ENCODE measurements around the gene IGFL2.
"Not testable (repeated sequence)": the region's sequence is repeated elsewhere in the genome, so short reads cannot be mapped to it uniquely, and the experiment has no call there.

Gene IGFL2

DNA sequence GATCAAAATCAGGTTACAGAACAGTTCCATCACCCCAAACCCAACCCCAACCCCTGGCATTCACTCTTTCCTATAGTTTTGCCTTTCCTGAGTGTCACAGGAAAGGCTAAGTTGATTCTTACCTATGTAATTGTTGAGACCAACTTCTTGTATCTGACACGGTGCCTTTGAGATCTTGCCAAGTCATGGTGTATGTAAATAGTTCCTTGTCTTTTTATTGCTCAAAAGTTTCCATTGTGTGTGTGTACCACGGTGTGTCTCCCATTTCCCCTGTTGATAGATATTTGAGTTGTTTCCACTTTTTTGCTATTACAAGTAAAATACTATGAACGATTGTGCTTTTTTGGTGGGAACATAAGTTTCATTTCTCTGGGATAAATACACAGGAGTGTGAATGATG lies 3.3 kb upstream of the IGFL2 start:
- no peak for DNase-seq

DNA sequence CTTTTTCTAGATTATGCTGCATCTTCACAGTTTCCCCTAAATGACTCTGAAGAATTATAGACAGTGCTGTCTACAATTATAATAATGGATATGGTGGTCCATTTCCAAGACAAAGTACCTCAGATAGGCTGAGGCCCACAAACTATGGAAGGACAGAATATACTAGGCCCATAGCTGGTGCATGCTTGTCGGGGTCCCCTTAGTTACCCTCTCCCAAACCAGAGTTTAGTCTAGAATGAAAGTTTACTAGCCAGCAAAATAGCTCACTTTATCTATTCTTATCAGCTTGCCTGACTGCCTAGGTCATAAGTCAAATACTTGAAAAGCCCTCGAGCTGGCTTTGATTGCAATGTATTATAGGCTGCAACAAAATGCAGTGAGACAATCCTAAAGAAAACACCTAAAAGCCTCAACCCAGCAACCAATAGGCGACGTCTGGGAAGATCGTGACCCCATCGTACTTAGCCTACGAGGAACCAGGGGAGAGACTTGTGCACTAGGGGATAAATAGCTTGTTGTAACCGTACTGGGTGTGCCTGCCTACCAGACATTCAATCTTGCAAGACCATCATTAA lies 785 bp upstream of the IGFL2 start:
- no peak for DNase-seq

DNA sequence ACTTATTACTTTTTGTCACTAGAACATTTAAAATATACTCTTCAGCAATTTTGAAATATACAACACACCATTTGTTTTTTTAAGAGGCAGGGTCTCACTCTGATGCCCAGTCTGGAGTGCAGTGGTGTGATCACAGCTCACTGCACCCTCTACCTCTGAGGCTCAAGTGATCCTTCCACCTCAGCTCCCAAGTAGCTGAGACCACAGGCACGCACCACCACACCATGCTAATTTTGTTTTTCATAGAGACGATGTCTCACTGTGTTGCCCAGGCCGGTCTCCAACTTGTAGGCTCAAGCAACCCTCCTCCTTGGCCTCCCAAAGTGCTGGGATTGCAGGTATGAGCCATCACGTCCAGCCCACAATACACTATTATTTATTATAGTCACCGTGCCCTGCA lies 2.6 kb downstream of the IGFL2 start:
- no peak for DNase-seq

DNA sequence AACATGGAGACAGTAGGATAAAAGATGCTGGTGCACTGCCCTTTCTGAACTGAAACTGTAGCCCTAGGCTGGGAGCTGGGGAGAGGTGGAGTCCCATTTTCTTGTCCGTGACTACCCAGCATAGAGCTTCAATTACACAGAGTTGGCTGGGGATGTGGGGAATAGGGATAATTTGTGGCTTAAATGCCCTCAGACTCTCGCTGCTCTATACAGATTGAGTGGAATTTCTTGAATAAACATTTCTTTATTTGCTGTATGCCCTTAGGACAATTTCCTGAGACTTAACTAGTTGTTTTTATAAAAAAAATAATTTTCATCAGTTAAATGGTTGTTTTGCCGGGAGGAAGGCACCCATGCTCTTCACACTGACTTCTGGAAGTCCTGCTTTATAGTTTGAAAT lies 7.2 kb downstream of the IGFL2 start:
- no peak for DNase-seq

DNA sequence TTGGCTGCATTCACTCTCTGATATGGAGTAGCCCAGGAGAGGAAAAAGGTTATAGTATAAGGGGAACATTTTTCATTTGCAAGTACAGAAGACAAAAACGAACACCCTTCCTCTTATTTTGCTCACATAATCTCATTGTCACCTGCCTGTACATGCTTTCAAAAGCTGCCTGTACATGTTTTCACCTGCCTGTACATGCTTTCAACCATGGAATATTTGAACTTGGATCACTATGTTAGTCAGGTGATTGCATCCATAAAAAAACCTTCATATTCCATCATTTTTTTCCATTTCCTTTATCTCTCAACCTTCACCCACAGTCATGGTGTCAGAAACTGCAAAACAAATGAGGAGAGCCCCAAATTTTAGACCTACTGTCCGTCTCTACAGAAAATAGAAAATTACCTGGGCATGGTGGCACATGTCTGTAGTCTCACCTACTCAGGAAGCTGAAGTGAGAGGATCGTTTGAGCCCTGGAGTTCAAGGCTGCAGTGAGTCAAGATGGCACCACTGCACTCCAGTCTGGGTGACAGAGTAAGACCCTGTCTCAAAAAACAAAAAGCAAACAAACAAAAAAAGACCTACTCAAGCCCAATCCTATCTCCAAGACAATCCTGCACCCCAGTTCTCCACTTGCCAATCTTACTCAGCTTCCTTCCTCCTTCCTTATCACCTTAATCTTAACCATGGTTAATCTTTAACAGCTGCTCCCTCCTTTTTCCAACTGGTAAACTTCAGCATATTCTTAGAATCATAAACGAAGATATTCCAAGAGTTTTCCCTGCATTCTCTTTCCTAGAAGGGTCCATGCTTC lies 11.6 kb downstream of the IGFL2 start:
- DNase-seq = no peak

DNA sequence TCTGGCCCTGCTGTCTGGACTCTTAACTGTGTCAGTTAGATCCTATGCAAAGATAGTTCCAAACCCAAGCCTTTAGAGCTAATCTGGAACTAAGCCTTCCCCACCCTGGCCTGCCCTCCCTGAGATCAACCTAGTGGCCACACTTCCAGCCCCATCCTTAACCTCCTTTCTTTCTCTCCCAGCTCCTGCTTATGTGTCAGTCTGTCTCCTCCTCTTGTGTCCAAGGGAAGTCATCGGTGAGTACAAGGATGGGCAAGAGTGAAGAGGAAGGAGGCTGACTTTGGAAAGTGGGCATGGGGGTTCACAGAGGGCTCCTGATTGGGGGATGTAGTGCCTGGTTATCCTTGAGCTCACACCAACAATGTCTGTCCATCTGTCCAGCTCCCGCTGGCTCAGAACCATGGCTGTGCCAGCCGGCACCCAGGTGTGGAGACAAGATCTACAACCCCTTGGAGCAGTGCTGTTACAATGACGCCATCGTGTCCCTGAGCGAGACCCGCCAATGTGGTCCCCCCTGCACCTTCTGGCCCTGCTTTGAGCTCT lies 12.3 kb downstream of the IGFL2 start:
- no peak for DNase-seq

DNA sequence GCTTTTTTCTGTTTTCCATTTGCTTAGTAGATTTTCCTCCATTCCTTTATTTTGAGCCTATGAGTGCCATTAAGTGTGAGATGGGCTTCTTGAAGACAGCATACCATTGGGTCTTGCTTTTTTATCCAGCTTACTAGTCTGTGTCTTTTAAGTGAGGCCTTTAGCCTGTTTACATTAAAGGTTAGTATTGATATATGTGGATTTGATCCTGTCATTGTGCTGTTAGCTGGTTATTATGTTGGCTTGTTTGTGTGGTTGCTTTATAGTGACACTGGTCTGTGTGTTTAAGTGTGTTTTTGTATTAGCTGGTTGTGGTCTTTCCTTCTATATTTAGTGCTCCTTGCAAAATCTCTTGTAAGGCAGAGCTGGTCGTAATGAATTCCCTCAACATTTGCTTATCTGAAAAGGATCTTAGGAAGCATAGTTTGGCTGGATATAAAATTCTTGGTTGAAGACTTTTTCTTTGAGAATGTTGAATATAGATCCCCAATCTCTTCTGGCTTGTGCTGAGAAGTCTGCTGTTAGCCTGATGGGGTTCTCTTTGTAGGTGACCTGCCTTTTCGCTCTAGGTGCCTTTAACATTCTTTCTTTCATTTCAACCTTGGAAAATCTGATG lies 13.7 kb downstream of the IGFL2 start:
- DNase-seq = not testable (repeated sequence)

DNA sequence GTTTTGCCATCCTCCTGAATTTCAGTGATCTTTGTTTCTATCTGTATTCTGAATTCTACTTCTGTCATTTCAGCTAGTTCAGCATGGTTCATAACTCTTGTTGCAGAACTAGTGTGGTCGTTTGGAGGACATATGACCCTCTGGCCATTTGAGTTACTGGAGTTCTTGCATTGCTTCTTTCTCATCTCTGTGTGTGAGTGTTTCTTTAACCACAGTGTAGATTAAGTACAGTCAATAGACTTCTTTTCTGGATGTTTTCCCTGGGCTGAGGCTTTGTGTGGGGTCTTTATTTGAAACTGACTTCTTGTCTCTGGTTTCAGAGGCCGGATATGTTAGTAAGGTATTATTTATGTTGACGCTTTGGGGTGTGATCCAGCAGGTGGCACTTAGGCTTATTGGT lies 14.7 kb downstream of the IGFL2 start:
- DNase-seq = no peak

DNA sequence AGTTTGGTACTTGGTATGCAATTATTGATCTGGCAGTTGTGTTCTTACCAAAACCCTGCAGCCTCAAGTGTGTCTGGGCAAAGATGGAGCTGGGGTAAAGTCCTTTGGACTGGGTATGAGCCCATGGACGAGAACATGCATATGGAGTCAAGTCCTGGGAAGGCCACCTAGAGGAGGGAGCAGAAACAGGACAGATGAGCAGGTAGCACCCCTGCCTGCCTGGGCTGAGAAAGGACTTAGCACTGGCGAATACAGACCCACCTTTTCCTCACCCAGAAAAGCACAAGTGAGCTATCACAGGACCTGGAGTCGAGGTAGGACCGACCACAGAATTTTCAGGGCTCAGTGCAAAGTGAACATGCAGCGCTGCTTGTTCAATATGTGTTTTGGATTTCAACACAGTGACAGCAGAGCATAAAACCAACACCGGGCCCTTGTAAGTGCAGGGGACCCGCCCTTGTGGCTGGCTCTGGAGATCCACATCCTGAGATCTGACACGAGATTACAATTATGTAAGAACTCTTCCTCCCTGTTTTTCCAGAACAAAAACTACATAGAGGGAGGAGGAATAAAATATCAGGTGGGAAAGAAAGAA lies 25.9 kb downstream of the IGFL2 start:
- DNase-seq = no peak

DNA sequence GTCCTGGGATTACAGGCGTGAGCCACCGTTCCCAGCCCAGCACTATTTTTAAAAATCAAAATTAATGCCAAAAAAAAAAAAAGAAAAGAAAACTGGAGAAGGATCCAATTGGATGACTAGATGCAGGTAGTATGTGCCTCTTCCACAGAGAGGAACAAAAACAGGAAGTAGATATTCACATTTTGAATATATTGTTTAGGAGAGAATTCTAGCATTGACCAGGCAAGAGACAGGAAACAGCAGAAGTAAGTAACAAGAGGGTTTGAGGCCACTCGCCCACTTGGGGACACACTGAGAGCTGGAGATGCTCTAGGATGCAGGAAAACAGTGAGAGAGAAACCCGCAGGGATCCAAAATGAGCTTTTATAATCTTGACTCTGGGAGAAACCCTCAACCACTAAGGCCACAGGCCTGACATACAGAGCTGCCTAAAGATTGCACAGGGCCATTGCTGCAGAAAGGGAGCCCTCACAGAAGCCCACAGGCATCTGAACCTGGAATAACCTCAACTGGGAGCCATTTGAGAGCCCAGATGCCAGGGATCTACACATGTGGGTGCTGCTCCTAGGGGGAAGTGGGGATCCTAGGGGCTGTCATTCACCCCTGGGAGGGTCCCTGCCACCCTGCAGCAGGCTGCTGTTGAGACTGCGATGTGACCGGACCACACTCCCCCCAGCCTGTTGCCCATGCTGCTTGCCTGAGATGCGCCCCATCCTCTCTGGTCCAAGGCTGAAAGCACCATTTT lies 28.2 kb downstream of the IGFL2 start:
- no peak for DNase-seq

DNA sequence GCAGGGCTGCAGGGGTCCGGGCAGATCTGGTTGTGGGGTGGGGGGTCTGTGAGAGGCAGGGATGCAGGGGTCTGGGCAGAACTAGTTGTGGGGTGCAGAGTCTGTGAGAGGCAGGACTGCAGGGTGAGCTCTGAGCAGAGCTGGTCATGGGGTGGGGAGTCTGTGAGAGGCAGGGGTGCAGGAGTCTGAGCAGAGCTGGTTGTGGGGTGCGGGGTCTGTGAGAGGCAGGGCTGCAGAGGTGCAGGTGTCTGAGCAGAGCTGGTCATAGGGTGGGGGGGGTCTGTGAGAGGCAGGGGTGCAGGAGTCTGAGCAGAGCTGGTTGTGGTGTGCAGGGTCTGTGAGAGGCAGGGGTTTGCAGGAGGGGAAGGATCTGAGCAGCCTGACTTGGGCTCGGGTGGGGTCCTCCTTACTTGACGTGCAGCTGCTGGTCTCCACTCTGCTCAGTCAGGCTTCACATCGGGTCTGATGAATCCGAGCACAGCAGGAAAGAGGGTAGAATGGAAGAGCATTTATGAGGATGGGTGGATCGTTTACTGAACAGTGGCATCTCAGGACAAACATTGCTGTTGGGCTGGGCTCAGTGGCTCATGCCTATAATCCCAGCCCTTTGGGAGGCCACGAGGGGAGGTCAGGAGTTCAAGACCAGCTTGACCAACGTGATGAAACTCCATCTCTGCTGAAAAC lies 31.2 kb downstream of the IGFL2 start:
- DNase-seq = no peak

DNA sequence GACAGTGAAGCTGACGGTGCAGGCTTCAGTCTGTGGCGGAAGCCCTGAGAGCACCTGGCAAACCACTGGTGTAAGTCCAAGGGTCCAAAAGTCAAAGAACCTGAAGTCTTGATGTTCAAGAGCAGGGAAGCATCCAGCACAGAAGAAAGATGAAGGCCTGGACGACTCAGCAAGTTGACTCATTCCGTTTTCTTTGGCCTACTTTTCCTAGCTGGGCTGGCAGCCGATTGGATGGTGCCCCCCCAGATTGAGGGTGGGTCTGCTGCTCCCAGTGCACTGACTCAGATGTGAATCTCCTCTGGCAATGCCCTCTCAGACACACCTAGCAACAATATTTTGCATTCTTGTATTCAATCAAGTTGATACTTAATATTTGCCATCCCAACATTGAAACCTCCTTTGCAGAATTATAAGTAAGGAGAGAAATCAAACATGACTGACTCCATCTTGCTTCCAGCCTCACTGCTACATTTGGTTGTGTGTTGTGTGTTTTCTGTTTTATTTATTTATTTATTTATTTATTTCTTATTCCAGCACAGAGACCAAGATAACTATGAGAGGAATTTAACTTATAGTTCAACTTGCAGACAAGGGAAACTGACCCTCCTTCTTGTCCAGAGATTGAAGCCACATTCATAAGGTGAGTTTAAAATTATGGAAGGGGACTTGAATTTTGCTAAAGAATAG lies 32.8 kb downstream of the IGFL2 start:
- no peak for DNase-seq

DNA sequence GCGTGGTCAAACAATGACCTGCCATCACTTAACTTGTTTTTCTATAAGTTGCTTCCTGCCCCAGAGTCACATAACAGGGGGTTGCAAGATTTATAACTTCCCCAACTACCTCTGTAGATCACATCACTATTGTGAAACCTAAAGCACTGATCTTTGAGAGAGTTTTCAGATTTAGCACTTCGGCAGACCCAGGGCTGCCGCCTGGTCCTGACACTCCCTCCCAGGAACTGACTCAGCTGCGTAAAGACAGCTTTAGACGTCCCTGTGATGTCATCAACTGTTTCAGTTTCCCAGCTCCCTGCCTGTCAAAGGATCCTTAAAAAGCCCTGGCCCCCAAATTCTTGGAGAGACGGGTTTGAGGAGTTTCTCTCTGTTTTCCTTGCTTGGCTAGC lies 33.3 kb downstream of the IGFL2 start:
- no peak for DNase-seq

DNA sequence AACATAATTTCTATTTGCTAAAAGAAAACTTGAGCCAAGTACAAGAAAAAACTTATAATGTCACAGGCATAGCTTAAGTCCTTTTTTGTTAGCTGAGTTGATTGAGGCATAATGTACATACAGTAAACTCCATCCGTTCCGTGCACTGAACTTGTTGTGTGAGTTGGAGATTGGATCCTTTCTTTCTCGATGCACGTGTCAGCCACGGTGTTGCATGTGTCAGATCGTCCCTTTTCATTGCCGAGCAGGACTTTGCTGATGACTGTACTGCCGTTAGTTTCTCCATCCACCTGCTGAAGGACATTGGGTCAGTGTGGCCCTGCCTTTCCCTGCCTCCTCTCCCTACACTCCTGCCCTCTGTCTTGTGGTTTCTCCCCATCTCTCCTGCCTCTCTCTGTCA lies 34.4 kb downstream of the IGFL2 start:
- DNase-seq = no peak

DNA sequence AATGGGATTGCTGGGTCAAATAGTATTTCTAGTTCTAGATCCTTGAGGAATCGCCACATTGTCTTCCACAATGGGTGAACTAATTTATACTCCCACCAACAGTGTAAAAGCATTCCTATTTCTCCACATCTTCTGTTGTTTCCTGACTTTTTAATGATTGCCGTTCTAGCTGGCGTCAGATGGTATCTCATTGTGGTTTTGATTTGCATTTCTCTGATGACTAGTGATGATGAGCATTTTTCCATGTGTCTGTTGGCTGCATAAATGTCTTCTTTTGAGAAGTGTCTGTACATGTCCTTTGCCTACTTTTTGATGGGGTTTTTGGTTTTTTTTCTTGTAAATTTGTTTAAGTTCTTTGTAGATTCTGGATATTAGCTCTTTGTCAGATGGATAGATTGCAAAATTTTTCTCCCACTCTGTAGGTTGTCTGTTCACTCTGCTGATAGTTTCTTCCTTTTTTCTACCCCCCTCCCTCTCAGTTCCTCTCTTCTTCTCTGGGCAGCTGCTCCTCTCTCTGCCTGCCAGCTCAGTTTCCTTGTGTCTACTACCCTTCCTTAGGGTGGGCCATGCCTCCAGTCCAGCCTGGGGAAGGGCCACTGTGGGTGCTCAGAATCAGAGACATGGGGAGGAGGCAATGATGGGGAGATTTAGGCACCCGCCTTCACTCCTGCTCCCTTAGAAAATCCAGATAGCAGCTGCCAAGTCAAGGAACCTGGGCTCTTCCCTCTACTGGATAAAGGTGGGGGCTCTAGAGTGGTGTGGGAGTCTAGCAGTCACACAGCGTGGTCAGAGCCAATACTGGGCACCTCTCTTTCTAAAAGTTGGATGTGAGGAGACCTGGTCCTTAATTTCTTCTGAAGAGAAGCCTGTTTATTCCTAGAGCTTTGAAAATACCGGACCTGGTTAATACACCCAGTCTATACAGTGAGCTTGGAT lies 37.0 kb downstream of the IGFL2 start:
- not testable (repeated sequence) for DNase-seq

DNA sequence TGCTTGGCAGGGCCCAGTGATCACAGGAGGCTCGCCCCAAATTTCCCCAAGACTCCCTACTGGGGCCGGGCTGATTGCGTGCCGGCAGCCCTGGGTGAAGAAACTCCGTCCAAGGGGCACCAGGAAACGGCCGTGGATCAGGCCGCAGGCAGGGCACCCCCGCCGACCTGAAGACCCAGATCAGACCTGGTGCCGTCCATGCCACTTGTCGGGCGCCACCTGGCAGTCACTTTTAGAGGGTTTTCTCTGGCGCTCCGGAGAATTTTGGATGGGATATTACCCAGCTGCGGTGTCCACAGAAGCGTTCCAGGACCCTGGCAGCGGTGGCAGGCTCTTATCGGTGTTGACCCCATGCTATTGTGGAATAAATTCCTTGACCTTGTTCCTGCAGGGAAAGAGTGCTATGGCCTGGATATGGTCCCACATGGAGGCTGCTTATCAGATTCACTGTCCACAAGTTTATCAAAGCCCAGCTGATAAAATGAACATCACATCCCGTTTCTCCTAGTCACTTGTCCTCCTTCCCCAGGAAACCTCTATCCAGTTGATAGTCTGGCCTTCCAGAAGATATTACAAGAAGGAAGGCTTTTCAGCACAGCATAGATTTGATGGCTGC lies 38.2 kb downstream of the IGFL2 start:
- DNase-seq = no peak

DNA sequence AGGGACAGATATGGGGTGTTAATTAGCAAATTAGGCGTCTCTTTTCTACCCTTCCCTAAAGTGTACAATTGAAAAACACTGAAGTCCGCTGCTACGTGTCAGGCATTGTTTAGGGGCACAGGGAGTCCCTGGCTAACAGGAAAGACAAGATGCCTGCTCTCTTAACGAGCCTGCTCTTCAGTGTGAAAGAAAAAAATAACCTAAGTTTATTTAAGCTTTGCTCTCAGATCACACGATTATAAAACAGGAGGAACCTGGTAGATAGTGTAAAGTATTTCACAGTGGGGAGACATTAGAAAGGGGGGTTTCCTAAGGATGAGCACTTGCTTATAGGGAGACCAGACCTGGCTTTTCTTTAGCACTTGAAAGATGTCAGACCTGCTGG lies 38.7 kb downstream of the IGFL2 start:
- DNase-seq = no peak

DNA sequence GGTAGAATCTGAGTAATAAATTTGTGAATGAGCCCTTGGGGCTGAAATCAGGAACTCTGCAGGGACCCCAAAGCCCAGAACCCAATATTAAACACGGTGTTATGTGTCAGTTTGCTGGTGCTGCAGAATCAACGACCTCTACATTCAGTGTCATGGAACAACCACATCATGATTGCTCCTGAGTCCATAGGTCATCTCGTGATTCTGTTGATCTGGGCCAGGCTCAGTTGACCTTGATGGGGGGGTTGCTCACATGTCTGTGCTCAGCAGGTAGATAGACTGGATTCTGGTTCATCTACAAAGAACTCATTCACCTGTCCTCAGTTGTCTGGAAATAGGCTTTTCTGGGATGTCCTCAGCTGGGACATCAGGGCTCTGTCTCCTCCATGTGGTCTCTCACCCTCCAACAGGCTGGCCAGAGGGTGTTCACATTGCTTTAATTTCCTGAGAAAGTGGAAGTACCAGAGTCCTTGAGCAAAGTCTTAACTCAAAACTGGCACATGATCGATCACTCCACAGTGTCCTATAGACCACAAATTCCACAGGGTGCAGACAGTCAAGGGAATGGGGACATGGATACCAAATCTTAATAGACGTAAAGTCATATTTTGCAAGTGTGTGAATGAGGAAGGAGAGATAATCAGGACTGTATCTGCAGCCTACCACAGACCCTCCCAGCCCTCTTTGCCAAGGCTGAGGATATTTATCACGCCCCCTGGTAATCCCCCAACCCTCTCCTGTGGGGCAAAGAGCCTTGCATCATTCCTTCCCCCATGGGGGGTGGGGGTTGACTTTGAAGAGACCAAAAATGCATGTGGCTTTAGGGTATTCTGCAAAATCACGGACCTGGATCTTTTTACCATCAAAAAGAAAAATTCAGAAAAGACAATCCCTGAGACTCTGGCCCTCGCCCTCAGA lies 42.2 kb downstream of the IGFL2 start:
- no peak for DNase-seq

DNA sequence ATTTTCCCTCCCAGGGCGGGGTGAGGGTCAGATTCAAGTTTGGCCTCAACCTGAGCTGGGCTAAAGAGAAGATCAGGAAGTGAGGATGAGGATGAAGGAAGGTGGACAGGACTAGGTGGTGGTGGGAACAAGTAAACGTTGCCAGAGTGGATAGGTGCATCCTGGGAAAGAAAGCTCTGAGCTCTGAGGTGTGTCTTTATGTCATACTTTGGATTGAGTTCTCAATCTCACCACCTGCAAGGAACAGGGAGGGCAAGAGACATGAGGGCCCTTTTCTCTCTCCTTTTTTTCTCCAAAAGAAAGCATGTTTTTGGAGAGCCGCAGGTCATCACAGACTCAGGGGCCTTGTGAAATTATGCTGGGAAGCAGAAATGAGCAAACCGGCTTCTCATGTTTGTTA lies 43.3 kb downstream of the IGFL2 start:
- DNase-seq = no peak
